ENCODE measurements around the gene SMIM38.

Gene SMIM38

DNA sequence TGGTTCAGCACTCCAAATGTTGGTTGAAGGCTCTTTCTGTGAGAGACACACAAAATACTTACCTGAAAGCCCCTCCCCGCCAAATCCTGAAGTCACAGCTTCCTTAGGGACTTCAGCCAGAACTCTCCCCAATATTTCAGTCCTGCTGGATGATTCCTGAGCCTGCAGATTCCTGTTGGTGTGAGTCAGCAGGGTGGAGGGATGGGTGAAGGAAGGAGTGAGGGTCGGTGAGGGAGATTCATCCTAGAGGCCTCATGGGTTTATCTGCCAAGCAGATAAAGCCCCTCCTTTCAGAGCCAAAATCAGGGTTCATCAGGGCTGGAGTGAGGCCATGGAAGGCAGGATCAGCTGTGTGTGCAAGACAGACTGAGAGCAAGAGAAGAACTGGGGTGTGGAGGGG, 37.9 kb downstream of the SMIM38 start:
- Histone ChIP-seq H3K27me3 (ENCODE audit: insufficient read depth, low read length, poor library complexity) (no peaks in the 10 kb centered on the region), H3K9me3 (ENCODE audit: insufficient read depth, low read length, severe bottlenecking) (peaks cover 3% of the 10 kb centered on the region), H3K4me1 (ENCODE audit: insufficient read depth, low read length) (no peaks in the 10 kb centered on the region), H3K9ac (ENCODE audit: low read depth, low read length) (no peak overlapping the region), H3K27ac (ENCODE audit: low read length) (no peak overlapping the region), H3K79me2 (ENCODE audit: insufficient read depth, low read length) (no peaks in the 10 kb centered on the region), H4K20me1 (ENCODE audit: insufficient read depth, low read length) (no peaks in the 10 kb centered on the region), H3K36me3 (ENCODE audit: insufficient read depth, low read length) (no peaks in the 10 kb centered on the region), H3K4me3 (ENCODE audit: low read depth in 1 of 2, low read length in 2 of 2) (no peak overlapping the region), H3K4me2 (ENCODE audit: insufficient read depth, low read length) (no peak overlapping the region), H2AFZ (ENCODE audit: low read depth, low read length) (no peak overlapping the region)
- no peak for ATAC-seq (ENCODE audit: insufficient read depth, low read depth)
- TF ChIP-seq CTCF (IDR thresholded peaks at IDR 0.05; ENCODE audit: borderline replicate concordance, extremely low read depth, low read length, poor library complexity, severe bottlenecking) (no peak), EZH2 (IDR thresholded peaks at IDR 0.05; ENCODE audit: borderline replicate concordance, low read depth, low read length, severe bottlenecking) (no peak)
- no peak for DNase-seq

- no peak overlapping the region for H3K4me2 ChIP-seq (ENCODE audit: insufficient read depth, low read length)
- no peak overlapping the region for H3K27ac ChIP-seq (ENCODE audit: low read length)
- no peaks in the 10 kb centered on the region for H3K36me3 ChIP-seq (ENCODE audit: insufficient read depth, low read length)
- no peaks in the 10 kb centered on the region for H3K79me2 ChIP-seq (ENCODE audit: insufficient read depth, low read length)
- peaks cover 3% of the 10 kb centered on the region for H3K9me3 ChIP-seq (ENCODE audit: insufficient read depth, low read length, severe bottlenecking)
- no peak for DNase-seq
- H3K4me1 ChIP-seq (ENCODE audit: insufficient read depth, low read length) = no peaks in the 10 kb centered on the region
- no peaks in the 10 kb centered on the region for H4K20me1 ChIP-seq (ENCODE audit: insufficient read depth, low read length)
- no peak for ATAC-seq (ENCODE audit: insufficient read depth, low read depth)
- TF ChIP-seq EZH2 (IDR thresholded peaks at IDR 0.05; ENCODE audit: borderline replicate concordance, low read depth, low read length, severe bottlenecking) = no peak
- no peak for TF ChIP-seq CTCF (IDR thresholded peaks at IDR 0.05; ENCODE audit: borderline replicate concordance, extremely low read depth, low read length, poor library complexity, severe bottlenecking)
- H3K4me3 ChIP-seq (ENCODE audit: low read depth in 1 of 2, low read length in 2 of 2) = no peak overlapping the region
- no peak overlapping the region for H2AFZ ChIP-seq (ENCODE audit: low read depth, low read length)
- no peaks in the 10 kb centered on the region for H3K27me3 ChIP-seq (ENCODE audit: insufficient read depth, low read length, poor library complexity)
- H3K9ac ChIP-seq (ENCODE audit: low read depth, low read length) = no peak overlapping the region
Observed at GRCh38 chr11:69194396-69194795, 38.7 kb downstream of the SMIM38 start.

DNA sequence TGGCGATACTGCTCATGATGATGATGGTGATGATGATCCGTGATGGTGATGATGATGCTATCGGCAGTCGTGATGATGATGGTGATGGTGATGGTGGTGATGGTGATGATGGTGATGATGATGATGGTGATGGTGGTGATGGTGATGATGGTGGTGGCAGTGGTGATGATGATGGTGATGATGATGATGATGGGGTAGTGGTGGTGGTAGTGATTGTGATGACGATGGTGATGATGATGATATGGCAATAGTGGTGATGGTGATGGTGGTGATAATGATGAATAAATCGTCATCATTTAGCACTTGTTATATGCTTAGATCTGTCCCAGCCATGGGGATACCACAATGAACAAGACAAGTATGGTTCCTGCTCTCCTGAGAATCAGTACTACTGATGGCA, 39.2 kb downstream of the SMIM38 start:
- H2AFZ ChIP-seq (ENCODE audit: low read depth, low read length) = no peak overlapping the region
- ATAC-seq (ENCODE audit: insufficient read depth, low read depth) = no peak
- H3K27ac ChIP-seq (ENCODE audit: low read length) = no peak overlapping the region
- H3K9me3 ChIP-seq (ENCODE audit: insufficient read depth, low read length, severe bottlenecking) = peaks cover 3% of the 10 kb centered on the region
- TF ChIP-seq EZH2 (IDR thresholded peaks at IDR 0.05; ENCODE audit: borderline replicate concordance, low read depth, low read length, severe bottlenecking) (no peak), CTCF (IDR thresholded peaks at IDR 0.05; ENCODE audit: borderline replicate concordance, extremely low read depth, low read length, poor library complexity, severe bottlenecking) (no peak)
- no peaks in the 10 kb centered on the region for H3K4me1 ChIP-seq (ENCODE audit: insufficient read depth, low read length)
- H3K27me3 ChIP-seq (ENCODE audit: insufficient read depth, low read length, poor library complexity) = no peaks in the 10 kb centered on the region
- H3K9ac ChIP-seq (ENCODE audit: low read depth, low read length) = no peak overlapping the region
- no peak for DNase-seq
- H3K4me2 ChIP-seq (ENCODE audit: insufficient read depth, low read length) = no peak overlapping the region
- no peak overlapping the region for H3K4me3 ChIP-seq (ENCODE audit: low read depth in 1 of 2, low read length in 2 of 2)
- H4K20me1 ChIP-seq (ENCODE audit: insufficient read depth, low read length) = no peaks in the 10 kb centered on the region
- H3K79me2 ChIP-seq (ENCODE audit: insufficient read depth, low read length) = no peaks in the 10 kb centered on the region
- H3K36me3 ChIP-seq (ENCODE audit: insufficient read depth, low read length) = no peaks in the 10 kb centered on the region

Data from DND-41 (cell line).